Esophagus squamous epithelium (tissue), 5 donors: Measurements from ENCODE around the gene ABCB9. TPM values are rescaled to one million over a fixed set of nuclear protein-coding genes. Genes with fewer than 3 reads are reported as not detected.

Experiments used
- DNase-seq: peaks from one replicate; lab custom pipeline; 2025; lab: John Stamatoyannopoulos, UW
- H3K27ac ChIP-seq, 4 donors: fragments of 200-600 bp; sonication (generic); one replicate each; pipeline ENCODE4 v1.5.1; 2016 to 2019; ENCODE audit warnings: mild to moderate bottlenecking in 1 of 4
- H3K27me3 ChIP-seq, 4 donors: fragments of 200-600 bp; sonication (generic); 1 replicate in 3 of 4; 2 replicates in 1 of 4; pipeline versions ENCODE4 v1.5.1 to v1.6.0; 2017 to 2021; ENCODE audit warnings: antibody characterized with exemption in 1 of 4
- H3K36me3 ChIP-seq, 3 donors: fragments of 200-600 bp; sonication (generic); one replicate each; pipeline ENCODE4 v1.5.1; 2016 to 2019
- H3K4me1 ChIP-seq, 3 donors: fragments of 200-600 bp; sonication (generic); one replicate each; pipeline ENCODE4 v1.5.1; 2017 to 2019
- H3K4me3 ChIP-seq, 4 donors: fragments of 200-600 bp; sonication (generic); 1 replicate in 3 of 4; 2 replicates in 1 of 4; pipeline ENCODE4 v1.5.1; 2016 to 2019; ENCODE audit warnings: mild to moderate bottlenecking in 2 of 4, moderate library complexity in 1 of 4
- H3K9me3 ChIP-seq, 3 donors: fragments of 200-600 bp; sonication (generic); one replicate each; pipeline ENCODE4 v1.5.1; 2016 to 2019
- CTCF ChIP-seq, 6 experiments: fragments of 450-650 bp in 4 of 6; fragments of 200-600 bp in 2 of 6; sonication (generic) in 2 of 6; IDR thresholded peaks; one replicate each; pipeline ENCODE4 v1.5.1; 2016 to 2019; ENCODE audit warnings: antibody characterized with exemption in 6 of 6, mild to moderate bottlenecking in 4 of 6, moderate library complexity in 4 of 6
- POLR2A ChIP-seq, 4 donors: fragments of 450-650 bp; IDR thresholded peaks; one replicate each; pipeline ENCODE4 v1.6.1; 2017; ENCODE audit warnings: antibody characterized with exemption in 4 of 4, mild to moderate bottlenecking in 4 of 4, moderate library complexity in 3 of 4
- WGBS, 2 donors: methylation state at CpG; one replicate each; pipeline ENCODE4 v1.1.5; 2018; 5-methylcytosine and 5-hydroxymethylcytosine counted together
- intact Hi-C: fragments of 100-400 bp; cut with DNase I; formaldehyde crosslinking; loops from one replicate; pipeline ENCODE4 v1.15.0; 2022
- total RNA-seq, 4 donors: library from RNA; depleted of rRNA; stranded (reverse); fragments of >200 nt; gene quantifications; one replicate each; pipeline ENCODE4 v1.1.0, GENCODE V29; 2016
- donor health status: DM: yes; HTN: yes; CAD: no.

Gene ABCB9
- total RNA-seq, 4 donors from 2014 or later, result 2.9 to 5.5 (median 3.3) TPM

GRCh38 chr12:122988612-122989212 lies 22.4 kb upstream of the ABCB9 start:
- WGBS, 2 donors, result 89% methylated on average over 4 to 16 of the region's 21 CpGs
- no peak for TF ChIP-seq POLR2A (IDR thresholded peaks at IDR 0.05)
- TF ChIP-seq CTCF (IDR thresholded peaks at IDR 0.05), result no peak
- no peak for DNase-seq
- intact Hi-C loops, result no loop called here
- no peak overlapping the region for H3K27ac ChIP-seq
- H3K4me3 ChIP-seq, result no peak overlapping the region
- no peaks in the 10 kb centered on the region for H3K9me3 ChIP-seq
- H3K36me3 ChIP-seq, result peaks cover 0 to 75% (median 5%) of the 10 kb centered on the region in 3 donors
- peaks cover 14 to 22% (median 17%) of the 10 kb centered on the region in 3 donors for H3K4me1 ChIP-seq
- H3K27me3 ChIP-seq, result no peaks in the 10 kb centered on the region

- no peak for TF ChIP-seq CTCF (IDR thresholded peaks at IDR 0.05)
- TF ChIP-seq POLR2A (IDR thresholded peaks at IDR 0.05), result no peak
- DNase-seq, result no peak
- Histone ChIP-seq H3K9me3 (no peaks in the 10 kb centered on the region), H3K4me1 (peaks cover 21 to 28% (median 23%) of the 10 kb centered on the region in 3 donors), H3K4me3 (no peak overlapping the region), H3K36me3 (peaks cover 0 to 81% (median 5%) of the 10 kb centered on the region in 3 donors), H3K27ac (no peak overlapping the region), H3K27me3 (no peaks in the 10 kb centered on the region)
- intact Hi-C loops, result no loop called here
- WGBS, 2 donors, result 80 to 96% methylated on average over 2 to 8 of the region's 13 CpGs
These were observed 21.8 kb upstream of the ABCB9 start for GRCh38 chr12:122988036-122988435.

GRCh38 chr12:122987086-122987951 lies 21.1 kb upstream of the ABCB9 start:
- no peak for DNase-seq
- 74% methylated on average over 13 of the region's 39 CpGs; no CpG with 5 or more reads in 1 of the 2 donors for WGBS, 2 donors
- Histone ChIP-seq H3K27ac (no peak overlapping the region), H3K36me3 (peaks cover 0 to 87% (median 5%) of the 10 kb centered on the region in 3 donors), H3K4me1 (peaks cover 28 to 36% (median 30%) of the 10 kb centered on the region in 3 donors), H3K9me3 (no peaks in the 10 kb centered on the region), H3K4me3 (no peak overlapping the region), H3K27me3 (no peaks in the 10 kb centered on the region)
- TF ChIP-seq POLR2A (IDR thresholded peaks at IDR 0.05), result no peak
- no peak for TF ChIP-seq CTCF (IDR thresholded peaks at IDR 0.05)
- intact Hi-C loops, result no loop called here

- no peaks in the 10 kb centered on the region for H3K9me3 ChIP-seq
- no peak for DNase-seq
- H3K4me3 ChIP-seq, result no peak overlapping the region
- peaks cover 37 to 45% (median 39%) of the 10 kb centered on the region in 3 donors for H3K4me1 ChIP-seq
- no peak overlapping the region for H3K27ac ChIP-seq
- intact Hi-C loops, result no loop called here
- no peaks in the 10 kb centered on the region for H3K27me3 ChIP-seq
- TF ChIP-seq POLR2A (IDR thresholded peaks at IDR 0.05) (no peak), CTCF (IDR thresholded peaks at IDR 0.05) (no peak)
- WGBS, 2 donors, result 100% methylated on average over 2 of the region's 40 CpGs
- H3K36me3 ChIP-seq, result peaks cover 0 to 84% (median 5%) of the 10 kb centered on the region in 3 donors
These were observed 20.1 kb upstream of the ABCB9 start for GRCh38 chr12:122986258-122986871.
